ENCODE measurements around the gene MAGIX.

The MAGIX gene

GRCh38 chrX:49190821-49191573, 28.4 kb downstream of the MAGIX start:
- no peak for TF ChIP-seq CTCF (IDR thresholded peaks at IDR 0.05; ENCODE audit: insufficient read depth, low read depth, low read length, missing control alignments)
- H3K4me3 ChIP-seq (ENCODE audit: low read depth, low read length): peak overlapping the region; percentile 81
- DNase-seq (ENCODE audit: low read depth): peak; percentile 99

GRCh38 chrX:49191574-49192011, 29.0 kb downstream of the MAGIX start:
- DNase-seq (ENCODE audit: low read depth): peak; percentile 41
- H3K4me3 ChIP-seq (ENCODE audit: low read depth, low read length): peak overlapping the region; percentile 81
- TF ChIP-seq CTCF (IDR thresholded peaks at IDR 0.05; ENCODE audit: insufficient read depth, low read depth, low read length, missing control alignments): no peak

GRCh38 chrX:49192722-49193328, 30.3 kb downstream of the MAGIX start:
- H3K4me3 ChIP-seq (ENCODE audit: low read depth, low read length): no peak overlapping the region
- TF ChIP-seq CTCF (IDR thresholded peaks at IDR 0.05; ENCODE audit: insufficient read depth, low read depth, low read length, missing control alignments): peak; percentile 61
- peak; percentile 56 for DNase-seq (ENCODE audit: low read depth)

GRCh38 chrX:49193542-49193964, 31.0 kb downstream of the MAGIX start:
- no peak for TF ChIP-seq CTCF (IDR thresholded peaks at IDR 0.05; ENCODE audit: insufficient read depth, low read depth, low read length, missing control alignments)
- H3K4me3 ChIP-seq (ENCODE audit: low read depth, low read length): no peak overlapping the region
- DNase-seq (ENCODE audit: low read depth): no peak

- no peak overlapping the region for H3K4me3 ChIP-seq (ENCODE audit: low read depth, low read length)
- no peak for TF ChIP-seq CTCF (IDR thresholded peaks at IDR 0.05; ENCODE audit: insufficient read depth, low read depth, low read length, missing control alignments)
- no peak for DNase-seq (ENCODE audit: low read depth)
These were observed 35.1 kb downstream of the MAGIX start for GRCh38 chrX:49197543-49198087.

GRCh38 chrX:49198540-49199314, 36.2 kb downstream of the MAGIX start:
- TF ChIP-seq CTCF (IDR thresholded peaks at IDR 0.05; ENCODE audit: insufficient read depth, low read depth, low read length, missing control alignments): no peak
- H3K4me3 ChIP-seq (ENCODE audit: low read depth, low read length): no peak overlapping the region
- DNase-seq (ENCODE audit: low read depth): no peak

All from GM12865 (cell line).